ENCODE measurements around the gene CNIH4. TPM values are rescaled to one million over a fixed set of nuclear protein-coding genes. Genes with fewer than 3 reads are reported as not detected.
"Not testable (repeated sequence)": the region's sequence is repeated elsewhere in the genome, so short reads cannot be mapped to it uniquely, and the experiment has no call there.

The CNIH4 gene
- total RNA-seq: 42.9 and 44.9 TPM in 2 replicates

- intact Hi-C loops (cut with micrococcal nuclease): loop anchor here (1.0 to 5.0 kb wide), 13 partner anchors 8 to 1715 kb away; partner anchors contain the start of genes AIDA, BROX, FBXO28 and NVL
These were observed at the start of gene CNIH4 for GRCh38 chr1:224356685-224357625. Gene CNIH4, plus strand, starts transcription at chr1:224356879. Its CDS starts 46 bp downstream, at chr1:224356925.

- intact Hi-C loops (cut with micrococcal nuclease): no loop called here
These were observed 48.6 kb upstream of the CNIH4 start for GRCh38 chr1:224308064-224308463.

DNA sequence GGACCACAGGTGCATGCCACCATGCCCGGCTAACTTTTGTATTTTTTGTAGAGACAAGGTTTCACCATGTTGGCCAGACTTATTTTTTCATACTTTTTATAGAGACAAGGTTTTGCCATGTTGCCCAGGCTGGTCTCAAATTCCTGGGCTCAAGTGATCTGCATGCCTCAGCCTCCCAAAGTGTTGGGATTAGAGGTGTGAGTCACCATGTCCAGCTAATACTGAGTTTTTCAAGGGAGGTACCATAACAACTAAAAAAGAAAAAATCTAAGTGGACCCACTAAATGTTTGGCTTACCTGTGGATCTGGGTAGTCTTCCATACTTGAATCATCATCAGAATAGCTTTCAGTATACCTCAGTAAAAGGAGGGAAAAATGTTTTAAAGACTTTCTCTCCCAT, 45.2 kb upstream of the CNIH4 start:
- intact Hi-C loops (cut with micrococcal nuclease): not testable (repeated sequence)

DNA sequence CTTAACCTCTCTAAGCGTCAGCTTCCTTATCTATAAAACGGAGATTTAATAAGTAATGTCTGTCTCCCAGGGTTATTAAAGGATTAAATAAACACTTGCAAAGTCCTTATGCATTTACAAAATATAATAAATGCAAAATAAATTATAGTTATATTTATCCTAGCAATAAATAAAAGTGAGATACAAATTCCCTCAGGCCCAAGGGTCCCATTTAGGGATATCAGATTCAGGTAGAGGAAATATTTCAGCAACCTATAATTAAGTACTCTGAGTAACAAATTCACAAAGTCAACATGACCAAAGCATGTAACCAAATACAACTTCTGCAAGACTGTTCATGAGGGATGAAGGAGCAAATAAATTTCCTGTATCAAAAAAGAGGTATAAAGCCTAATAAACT, 44.7 kb upstream of the CNIH4 start:
- intact Hi-C loops (cut with micrococcal nuclease): no loop called here

DNA sequence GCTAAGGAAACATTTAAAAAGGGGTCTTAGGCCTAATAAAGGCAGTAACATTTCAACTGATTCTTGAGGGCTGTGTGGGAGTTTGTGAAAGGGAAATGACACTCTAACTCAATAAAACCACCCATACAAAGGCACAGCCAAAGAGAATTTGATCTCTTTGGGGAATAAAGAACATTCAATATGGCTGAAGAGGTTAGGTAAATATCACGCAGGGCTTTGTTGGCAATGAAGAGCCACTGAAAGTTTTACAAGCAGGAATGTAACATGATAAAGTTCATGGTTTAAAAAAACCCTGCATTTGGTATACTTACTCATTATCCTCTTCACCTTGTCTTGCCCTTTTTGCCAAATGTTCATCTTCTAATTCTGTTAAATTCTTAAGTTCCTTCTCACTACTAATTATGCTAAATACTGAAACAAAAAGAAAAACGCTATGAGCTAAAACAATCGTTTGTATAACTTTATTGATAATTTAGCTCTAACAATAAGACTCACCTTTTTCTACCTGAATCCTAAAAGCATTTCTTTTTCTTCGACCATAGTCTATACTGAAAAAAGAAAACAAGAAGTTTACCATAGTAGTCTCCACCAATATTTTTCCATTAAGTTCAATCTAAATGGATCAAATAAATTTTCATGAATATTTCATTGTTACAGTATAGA, 39.2 kb upstream of the CNIH4 start:
- intact Hi-C loops (cut with micrococcal nuclease): no loop called here

GRCh38 chr1:224321706-224322105, 35.0 kb upstream of the CNIH4 start:
- intact Hi-C loops (cut with micrococcal nuclease): no loop called here

GRCh38 chr1:224325959-224326358, 30.7 kb upstream of the CNIH4 start:
- intact Hi-C loops (cut with micrococcal nuclease): no loop called here

- intact Hi-C loops (cut with micrococcal nuclease): no loop called here
These were observed 28.0 kb upstream of the CNIH4 start for GRCh38 chr1:224328644-224329043.

DNA sequence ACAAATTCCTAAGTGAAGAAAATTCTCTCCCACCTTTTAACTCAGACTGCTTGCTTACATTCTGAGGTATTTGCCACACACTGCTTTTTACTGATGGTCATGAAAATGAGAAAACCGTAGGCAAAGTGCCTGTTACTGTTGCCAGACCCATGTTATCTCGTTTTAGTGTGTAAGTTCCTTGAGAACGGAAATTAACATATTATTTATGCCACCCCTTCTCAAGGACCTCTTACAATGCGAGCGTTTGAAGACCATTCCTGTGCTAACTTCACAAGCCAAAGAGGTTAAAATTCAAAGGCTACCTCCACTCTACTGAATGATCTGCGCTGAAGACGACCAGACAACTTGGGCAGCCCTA, 27.2 kb upstream of the CNIH4 start:
- intact Hi-C loops (cut with micrococcal nuclease): no loop called here

DNA sequence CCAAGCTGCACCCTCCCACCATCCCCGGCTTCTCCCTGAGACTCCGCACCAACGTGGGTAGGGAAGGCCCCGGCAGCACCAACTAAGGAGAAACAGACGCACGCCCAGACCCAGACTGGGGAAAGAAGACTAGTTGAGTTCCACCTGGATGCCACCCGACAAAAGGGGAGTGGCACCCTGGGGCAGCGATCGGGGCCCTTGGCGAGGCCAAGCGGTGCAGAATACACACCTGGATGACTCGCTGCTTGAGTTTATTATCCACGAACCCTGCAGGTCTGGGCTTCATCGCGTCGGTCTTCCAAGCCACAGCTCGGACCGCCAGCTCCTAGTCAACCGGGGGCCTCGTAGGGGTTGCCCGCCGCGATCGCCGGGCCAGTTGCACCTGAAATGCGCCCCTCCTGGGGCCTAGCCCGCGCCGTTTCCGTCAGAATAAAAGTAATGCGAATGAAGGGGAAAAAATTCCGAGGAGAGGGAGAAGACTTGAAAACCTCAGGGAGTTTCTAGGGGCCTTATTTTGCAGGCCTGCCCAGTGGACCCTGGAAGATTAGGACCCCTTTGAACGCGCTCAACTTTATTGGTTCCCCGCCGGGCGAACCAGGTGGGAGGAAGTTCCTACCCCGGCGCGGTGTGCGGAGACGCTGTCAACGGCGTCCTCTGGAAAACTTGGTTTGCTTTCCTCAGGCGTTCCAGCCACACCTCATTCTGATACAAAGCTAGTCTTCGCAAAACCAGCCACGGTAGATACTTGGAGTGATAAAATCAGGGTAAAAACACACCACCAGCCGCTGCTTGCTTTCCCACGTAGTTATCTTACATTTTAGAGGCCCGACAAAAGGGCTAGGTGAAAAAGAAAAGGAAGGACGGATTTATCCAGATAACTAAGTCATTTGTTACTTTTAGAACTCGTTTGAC, 26.6 kb upstream of the CNIH4 start, which contains the start of gene NVL:
NVL (minus strand) TSS at position 331 of the 912 bp plus-strand sequence; CDS start at position 286, 45 bp downstream.
- intact Hi-C loops (cut with micrococcal nuclease): loop anchor here (1.0 to 5.0 kb wide), 8 partner anchors 13 to 1618 kb away; partner anchors contain the start of genes AIDA, BROX, CNIH4 and WDR26

- intact Hi-C loops (cut with micrococcal nuclease): loop anchor here (5.0 kb wide), 2 partner anchors 499 to 1619 kb away; partner anchors contain the start of genes AIDA and BROX
These were observed 25.4 kb upstream of the CNIH4 start for GRCh38 chr1:224331326-224331725.

DNA sequence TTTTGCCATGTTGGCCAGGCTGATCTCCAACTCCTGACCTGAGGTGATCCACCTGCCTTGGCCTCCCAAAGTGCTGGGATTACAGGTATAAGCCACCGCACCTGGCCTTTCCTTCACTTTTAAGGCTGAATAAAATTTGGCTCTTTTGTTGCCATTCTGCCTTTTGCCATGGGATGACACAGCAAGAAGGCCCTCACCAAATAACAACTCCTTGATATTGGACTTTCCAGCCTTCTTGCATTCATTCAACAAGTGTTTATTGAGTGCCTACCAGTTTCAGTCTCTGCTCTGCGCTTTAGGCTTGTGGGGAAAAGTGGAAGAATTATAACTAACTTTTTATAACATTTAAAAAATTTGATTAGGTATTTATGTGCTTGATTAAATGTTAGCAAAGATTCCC, 24.9 kb upstream of the CNIH4 start:
- intact Hi-C loops (cut with micrococcal nuclease): loop anchor here (2.0 to 5.0 kb wide), 3 partner anchors 49 to 1620 kb away; partner anchors contain the start of genes AIDA and BROX

GRCh38 chr1:224333309-224333926, 23.3 kb upstream of the CNIH4 start:
- intact Hi-C loops (cut with micrococcal nuclease): loop anchor here (1.0 to 5.0 kb wide), 13 partner anchors 8 to 1621 kb away; partner anchors contain the start of genes AIDA, BROX and TP53BP2

DNA sequence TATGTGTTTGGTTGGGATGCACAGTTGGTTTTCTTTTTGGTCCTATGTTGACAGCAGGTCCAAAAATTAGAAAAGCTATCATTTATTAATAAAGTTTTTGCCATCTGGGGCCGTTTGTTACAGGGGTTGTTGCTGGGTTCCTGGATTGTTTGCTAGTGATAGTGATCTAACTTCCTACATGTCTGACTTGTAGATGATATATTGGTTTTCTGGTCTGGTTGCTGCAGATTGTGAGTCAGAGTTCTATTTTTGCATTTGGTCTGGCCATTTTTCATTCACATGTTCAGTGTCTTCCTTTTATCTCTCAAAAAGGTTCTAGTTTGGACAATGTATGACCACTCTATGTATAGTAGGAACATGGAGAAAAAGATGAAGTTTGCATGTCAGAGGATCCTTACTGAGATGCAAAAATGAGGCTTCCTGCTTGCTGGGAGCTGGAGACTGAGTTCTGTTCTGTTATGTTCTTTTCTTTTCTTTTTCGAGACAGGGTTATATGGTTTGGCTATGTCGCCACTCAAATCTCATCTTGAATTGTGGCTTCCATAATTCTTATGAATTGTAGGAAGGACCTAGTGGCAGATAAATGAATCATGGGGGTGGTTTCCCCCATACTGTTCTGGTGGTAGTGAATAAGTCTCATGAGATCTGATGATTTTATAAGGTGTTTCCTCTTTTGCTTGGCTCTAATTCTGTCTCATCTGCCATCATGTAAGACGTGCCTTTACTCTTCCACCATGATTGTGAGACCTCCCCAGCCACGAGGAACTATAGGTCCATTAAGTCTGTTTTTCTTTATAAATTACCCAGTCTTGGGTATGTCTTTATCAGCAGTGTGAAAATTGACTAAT, 22.5 kb upstream of the CNIH4 start:
- intact Hi-C loops (cut with micrococcal nuclease): loop anchor here (1.0 to 5.0 kb wide), 13 partner anchors 7 to 1622 kb away; partner anchors contain the start of genes AIDA, BROX and TP53BP2

DNA sequence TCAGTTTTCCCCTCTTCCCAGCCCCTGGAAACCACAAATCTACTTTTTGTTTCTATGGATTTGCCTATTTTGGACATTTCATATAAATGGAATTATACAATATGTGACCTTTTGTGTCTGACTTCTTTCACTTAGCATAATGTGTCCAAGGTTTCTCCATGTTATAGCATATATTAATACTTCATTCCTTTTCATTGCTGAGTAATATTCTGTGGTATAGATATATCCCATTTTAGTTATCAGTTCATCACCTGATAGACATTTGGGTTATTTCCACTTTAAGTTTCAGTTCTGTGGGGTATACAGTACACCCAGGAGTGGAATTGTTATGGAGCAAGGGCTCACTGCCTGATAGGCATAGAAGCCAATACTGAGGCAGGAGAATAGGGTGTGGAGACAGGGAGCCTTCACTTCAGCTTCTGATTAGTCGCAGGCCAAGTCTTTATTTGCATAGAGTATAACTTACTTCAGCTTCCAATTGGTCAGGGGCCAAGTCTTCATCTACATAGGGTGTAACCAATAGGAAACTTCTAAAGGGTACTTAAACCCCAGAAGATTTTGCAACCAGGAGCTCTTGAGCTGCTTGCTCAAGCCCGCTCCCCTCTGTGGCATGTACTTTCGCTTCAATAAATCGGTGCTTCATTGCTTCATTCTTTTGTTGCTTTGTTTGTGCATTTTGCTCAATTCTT, 18.4 kb upstream of the CNIH4 start:
- intact Hi-C loops (cut with micrococcal nuclease): no loop called here

- intact Hi-C loops (cut with micrococcal nuclease): loop anchor here (2.0 kb wide), 1 partner anchor 17 kb away; the partner anchor contains the start of gene CNIH4
These were observed 17.1 kb upstream of the CNIH4 start for GRCh38 chr1:224339442-224340033.

- intact Hi-C loops (cut with micrococcal nuclease): loop anchor here (1.0 to 2.0 kb wide), 2 partner anchors 7 to 16 kb away; partner anchors contain the start of gene CNIH4
These were observed 16.0 kb upstream of the CNIH4 start for GRCh38 chr1:224340453-224341384.
